Ectodermal cell (in vitro differentiated cells): ENCODE measurements around the gene UQCRFS1. TPM values are rescaled to one million over a fixed set of nuclear protein-coding genes. Genes with fewer than 3 reads are reported as not detected.
"Not testable (repeated sequence)": the region's sequence is repeated elsewhere in the genome, so short reads cannot be mapped to it uniquely, and the experiment has no call there.

Source experiments
- H3K27ac ChIP-seq: 2 replicates; pipeline ENCODE4 v1.7.0; 2013; ENCODE audit warnings: mild to moderate bottlenecking, low read depth, low read length; ENCODE audit not compliant: insufficient read depth, poor library complexity, severe bottlenecking
- H3K27me3 ChIP-seq: 2 replicates; pipeline ENCODE4 v1.7.0; 2013; ENCODE audit warnings: mild to moderate bottlenecking, low read length; ENCODE audit not compliant: insufficient read depth, control insufficient read depth, poor library complexity, severe bottlenecking
- H3K36me3 ChIP-seq: one replicate; pipeline ENCODE4 v1.7.0; 2013; ENCODE audit warnings: low read length; ENCODE audit not compliant: control insufficient read depth, insufficient read depth
- H3K4me1 ChIP-seq: one replicate; pipeline ENCODE4 v1.7.0; 2013; ENCODE audit warnings: low read length; ENCODE audit not compliant: control insufficient read depth, insufficient read depth
- H3K4me3 ChIP-seq: 2 replicates; pipeline ENCODE4 v1.7.0; 2013; ENCODE audit warnings: low read depth, low read length, control low read depth; ENCODE audit not compliant: insufficient read depth
- H3K9me3 ChIP-seq: 2 replicates; pipeline ENCODE4 v1.7.0; 2013; ENCODE audit warnings: mild to moderate bottlenecking, low read length, moderate library complexity; ENCODE audit not compliant: control insufficient read depth
- WGBS, 2 experiments: methylation state at CpG; one replicate each; pipeline ENCODE4 v1.1.7; 2013; ENCODE audit warnings: missing lambda C conversion rate in 2 of 2; 5-methylcytosine and 5-hydroxymethylcytosine counted together
- polyA plus RNA-seq, 4 experiments: library from polyadenylated mRNA; stranded (reverse); fragments of 50-300 nt; gene quantifications; one replicate each; pipeline ENCODE4 v1.2.3, GENCODE V29; 2013

Gene UQCRFS1
- polyA plus RNA-seq (2013, experiment 1 of 4): 41.7 TPM
- 41.9 TPM for polyA plus RNA-seq (2013, experiment 2 of 4)
- polyA plus RNA-seq (2013, experiment 3 of 4): 48.8 TPM
- polyA plus RNA-seq (2013, experiment 4 of 4): 50.9 TPM

GRCh38 chr19:29212648-29213573 is at the start of gene UQCRFS1:
Gene UQCRFS1 (minus strand): TSS chr19:29213151. CDS start chr19:29213118, 33 bp downstream.
- WGBS, 2 experiments: 0 to 1% methylated on average over 84 to 85 of the region's 95 CpGs
- H3K27ac ChIP-seq: peak within 1 kb of the TSS; percentile 76
- H3K36me3 ChIP-seq: no peaks in the 10 kb centered on the region
- no peaks in the 10 kb centered on the region for H3K27me3 ChIP-seq
- no peaks in the 10 kb centered on the region for H3K9me3 ChIP-seq
- H3K4me1 ChIP-seq: peaks cover 3% of the 10 kb centered on the region
- H3K4me3 ChIP-seq: peak within 1 kb of the TSS; percentile 88

- WGBS, 2 experiments: 80 to 88% methylated on average over 1 to 2 of the region's 2 CpGs
- Histone ChIP-seq H3K9me3 (no peaks in the 10 kb centered on the region), H3K4me3 (no peak overlapping the region), H3K27ac (no peak overlapping the region), H3K27me3 (no peaks in the 10 kb centered on the region), H3K36me3 (no peaks in the 10 kb centered on the region), H3K4me1 (no peaks in the 10 kb centered on the region)
Observed at GRCh38 chr19:29262085-29262484, 49.1 kb upstream of the UQCRFS1 start.

GRCh38 chr19:29260477-29261317 is 47.7 kb upstream of the UQCRFS1 start:
- 81 to 85% methylated on average over 4 to 5 of the region's 5 CpGs for WGBS, 2 experiments
- Histone ChIP-seq H3K27me3 (no peaks in the 10 kb centered on the region), H3K27ac (no peak overlapping the region), H3K36me3 (no peaks in the 10 kb centered on the region), H3K4me3 (no peak overlapping the region), H3K4me1 (no peaks in the 10 kb centered on the region), H3K9me3 (no peaks in the 10 kb centered on the region)

GRCh38 chr19:29259867-29260281 is 46.9 kb upstream of the UQCRFS1 start:
- 82 to 86% methylated on average over 6 of the region's 6 CpGs for WGBS, 2 experiments
- Histone ChIP-seq H3K27ac (no peak overlapping the region), H3K27me3 (no peaks in the 10 kb centered on the region), H3K36me3 (no peaks in the 10 kb centered on the region), H3K4me1 (no peaks in the 10 kb centered on the region), H3K9me3 (no peaks in the 10 kb centered on the region), H3K4me3 (no peak overlapping the region)

- WGBS, 2 experiments: 90 to 92% methylated on average over 2 of the region's 3 CpGs
- Histone ChIP-seq H3K27me3 (no peaks in the 10 kb centered on the region), H3K36me3 (no peaks in the 10 kb centered on the region), H3K4me3 (no peak overlapping the region), H3K4me1 (no peaks in the 10 kb centered on the region), H3K9me3 (no peaks in the 10 kb centered on the region), H3K27ac (no peak overlapping the region)
Observed at GRCh38 chr19:29259153-29259552, 46.2 kb upstream of the UQCRFS1 start.

GRCh38 chr19:29256516-29256915 is 43.6 kb upstream of the UQCRFS1 start:
- Histone ChIP-seq H3K27me3 (no peaks in the 10 kb centered on the region), H3K36me3 (no peaks in the 10 kb centered on the region), H3K27ac (no peak overlapping the region), H3K4me3 (no peak overlapping the region), H3K4me1 (no peaks in the 10 kb centered on the region), H3K9me3 (no peaks in the 10 kb centered on the region)
- 45 to 50% methylated on average over 2 of the region's 2 CpGs for WGBS, 2 experiments

GRCh38 chr19:29255912-29256311 is 43.0 kb upstream of the UQCRFS1 start:
- WGBS, 2 experiments: 94 to 95% methylated on average over 8 of the region's 8 CpGs
- no peaks in the 10 kb centered on the region for H3K4me1 ChIP-seq
- no peak overlapping the region for H3K27ac ChIP-seq
- no peaks in the 10 kb centered on the region for H3K36me3 ChIP-seq
- no peaks in the 10 kb centered on the region for H3K27me3 ChIP-seq
- H3K4me3 ChIP-seq: no peak overlapping the region
- no peaks in the 10 kb centered on the region for H3K9me3 ChIP-seq

GRCh38 chr19:29255006-29255405 is 42.1 kb upstream of the UQCRFS1 start:
- Histone ChIP-seq H3K9me3 (no peaks in the 10 kb centered on the region), H3K27me3 (no peaks in the 10 kb centered on the region), H3K27ac (no peak overlapping the region), H3K4me3 (no peak overlapping the region), H3K36me3 (no peaks in the 10 kb centered on the region), H3K4me1 (no peaks in the 10 kb centered on the region)
- 89 to 90% methylated on average over 9 of the region's 9 CpGs for WGBS, 2 experiments

GRCh38 chr19:29249798-29250197 is 36.8 kb upstream of the UQCRFS1 start:
- not testable (repeated sequence) for H3K36me3 ChIP-seq, H3K4me3 ChIP-seq, H3K27ac ChIP-seq, H3K9me3 ChIP-seq, H3K4me1 ChIP-seq, H3K27me3 ChIP-seq
- WGBS, 2 experiments: 89 to 93% methylated on average over 2 to 3 of the region's 3 CpGs

GRCh38 chr19:29248332-29248844 is 35.4 kb upstream of the UQCRFS1 start:
- 80 to 83% methylated on average over 9 of the region's 9 CpGs for WGBS, 2 experiments
- H3K9me3 ChIP-seq: no peaks in the 10 kb centered on the region
- H3K36me3 ChIP-seq: no peaks in the 10 kb centered on the region
- H3K4me3 ChIP-seq: no peak overlapping the region
- no peak overlapping the region for H3K27ac ChIP-seq
- peaks cover 6% of the 10 kb centered on the region for H3K4me1 ChIP-seq
- H3K27me3 ChIP-seq: no peaks in the 10 kb centered on the region
